Measurements from ENCODE around the gene BNIP2. TPM values are rescaled to one million over a fixed set of nuclear protein-coding genes. Genes with fewer than 3 reads are reported as not detected.
"Not testable (repeated sequence)": the region's sequence is repeated elsewhere in the genome, so short reads cannot be mapped to it uniquely, and the experiment has no call there.

BNIP2 gene
- total RNA-seq, 1 donor from 2014 or later: 50.1 TPM

GRCh38 chr15:59711451-59712243 lies 22.5 kb upstream of the BNIP2 start:
- H3K4me1 ChIP-seq (ENCODE audit: control insufficient read depth in 3 of 3, insufficient read depth in 3 of 3, low read length in 3 of 3): no peaks in the 10 kb centered on the region
- no peaks in the 10 kb centered on the region for H3K27me3 ChIP-seq (ENCODE audit: control insufficient read depth in 3 of 3, insufficient read depth in 3 of 3, low read length in 3 of 3)
- H3K27ac ChIP-seq (ENCODE audit: low read depth, low read length): no peak overlapping the region
- peaks cover 0 to 3% (median 2%) of the 10 kb centered on the region in 3 donors for H3K9me3 ChIP-seq (ENCODE audit: control insufficient read depth in 3 of 3, low read length in 3 of 3)
- H3K36me3 ChIP-seq (ENCODE audit: control insufficient read depth in 3 of 3, insufficient read depth in 3 of 3, low read length in 3 of 3): no peaks in the 10 kb centered on the region
- H3K9ac ChIP-seq (ENCODE audit: low read depth in 1 of 3, low read length in 3 of 3): no peak overlapping the region
- H3K4me3 ChIP-seq (ENCODE audit: low read length in 3 of 3): no peak overlapping the region

- no peak overlapping the region for H3K4me3 ChIP-seq (ENCODE audit: low read length in 3 of 3)
- no peaks in the 10 kb centered on the region for H3K36me3 ChIP-seq (ENCODE audit: control insufficient read depth in 3 of 3, insufficient read depth in 3 of 3, low read length in 3 of 3)
- no peaks in the 10 kb centered on the region for H3K4me1 ChIP-seq (ENCODE audit: control insufficient read depth in 3 of 3, insufficient read depth in 3 of 3, low read length in 3 of 3)
- no peak overlapping the region for H3K9ac ChIP-seq (ENCODE audit: low read depth in 1 of 3, low read length in 3 of 3)
- H3K27me3 ChIP-seq (ENCODE audit: control insufficient read depth in 3 of 3, insufficient read depth in 3 of 3, low read length in 3 of 3): no peaks in the 10 kb centered on the region
- H3K27ac ChIP-seq (ENCODE audit: low read depth, low read length): no peak overlapping the region
- peaks cover 0 to 3% (median 2%) of the 10 kb centered on the region in 3 donors for H3K9me3 ChIP-seq (ENCODE audit: control insufficient read depth in 3 of 3, low read length in 3 of 3)
Observed at GRCh38 chr15:59707619-59708018, 18.5 kb upstream of the BNIP2 start.

- Histone ChIP-seq H3K27ac (ENCODE audit: low read depth, low read length) (no peak overlapping the region), H3K4me1 (ENCODE audit: control insufficient read depth in 3 of 3, insufficient read depth in 3 of 3, low read length in 3 of 3) (no peaks in the 10 kb centered on the region)
Observed at GRCh38 chr15:59703979-59704796, 15.1 kb upstream of the BNIP2 start.

GRCh38 chr15:59702351-59702750 lies 13.2 kb upstream of the BNIP2 start:
- Histone ChIP-seq H3K4me1 (ENCODE audit: control insufficient read depth in 3 of 3, insufficient read depth in 3 of 3, low read length in 3 of 3) (no peaks in the 10 kb centered on the region), H3K36me3 (ENCODE audit: control insufficient read depth in 3 of 3, insufficient read depth in 3 of 3, low read length in 3 of 3) (no peaks in the 10 kb centered on the region), H3K9me3 (ENCODE audit: control insufficient read depth in 3 of 3, low read length in 3 of 3) (peaks cover 0 to 2% (median 0%) of the 10 kb centered on the region in 3 donors), H3K27me3 (ENCODE audit: control insufficient read depth in 3 of 3, insufficient read depth in 3 of 3, low read length in 3 of 3) (no peaks in the 10 kb centered on the region), H3K27ac (ENCODE audit: low read depth, low read length) (no peak overlapping the region), H3K9ac (ENCODE audit: low read depth in 1 of 3, low read length in 3 of 3) (no peak overlapping the region), H3K4me3 (ENCODE audit: low read length in 3 of 3) (no peak overlapping the region)

More at GRCh38 chr15:59703979-59704796, 15.1 kb upstream of the BNIP2 start:
- H3K9ac ChIP-seq (ENCODE audit: low read depth in 1 of 3, low read length in 3 of 3): no peak overlapping the region
- H3K27me3 ChIP-seq (ENCODE audit: control insufficient read depth in 3 of 3, insufficient read depth in 3 of 3, low read length in 3 of 3): no peaks in the 10 kb centered on the region
- peaks cover 0 to 3% (median 2%) of the 10 kb centered on the region in 3 donors for H3K9me3 ChIP-seq (ENCODE audit: control insufficient read depth in 3 of 3, low read length in 3 of 3)
- H3K36me3 ChIP-seq (ENCODE audit: control insufficient read depth in 3 of 3, insufficient read depth in 3 of 3, low read length in 3 of 3): no peaks in the 10 kb centered on the region
- H3K4me3 ChIP-seq (ENCODE audit: low read length in 3 of 3): no peak overlapping the region

DNA sequence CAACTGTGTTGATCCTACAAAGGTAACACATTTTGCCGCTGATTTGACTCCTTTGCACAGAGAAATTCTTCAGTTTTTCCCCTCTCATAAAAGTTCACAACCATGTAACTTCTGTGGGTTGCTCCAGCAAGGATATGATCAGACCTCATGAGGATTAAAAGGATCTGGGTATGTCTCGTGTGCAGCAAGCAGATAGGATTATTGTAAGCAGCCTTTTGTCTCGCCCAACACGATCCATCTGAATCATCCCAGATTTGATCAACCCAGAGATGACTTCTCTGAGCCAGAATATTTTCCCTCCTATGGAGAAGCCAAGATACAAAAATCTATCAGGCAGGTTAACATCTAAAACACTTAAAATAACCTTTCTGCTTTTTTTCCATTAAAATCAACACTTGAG lies 12.8 kb upstream of the BNIP2 start:
- Histone ChIP-seq H3K4me3 (ENCODE audit: low read length in 3 of 3) (no peak overlapping the region), H3K27me3 (ENCODE audit: control insufficient read depth in 3 of 3, insufficient read depth in 3 of 3, low read length in 3 of 3) (no peaks in the 10 kb centered on the region), H3K9ac (ENCODE audit: low read depth in 1 of 3, low read length in 3 of 3) (no peak overlapping the region), H3K36me3 (ENCODE audit: control insufficient read depth in 3 of 3, insufficient read depth in 3 of 3, low read length in 3 of 3) (no peaks in the 10 kb centered on the region), H3K9me3 (ENCODE audit: control insufficient read depth in 3 of 3, low read length in 3 of 3) (no peaks in the 10 kb centered on the region), H3K4me1 (ENCODE audit: control insufficient read depth in 3 of 3, insufficient read depth in 3 of 3, low read length in 3 of 3) (no peaks in the 10 kb centered on the region), H3K27ac (ENCODE audit: low read depth, low read length) (no peak overlapping the region)

DNA sequence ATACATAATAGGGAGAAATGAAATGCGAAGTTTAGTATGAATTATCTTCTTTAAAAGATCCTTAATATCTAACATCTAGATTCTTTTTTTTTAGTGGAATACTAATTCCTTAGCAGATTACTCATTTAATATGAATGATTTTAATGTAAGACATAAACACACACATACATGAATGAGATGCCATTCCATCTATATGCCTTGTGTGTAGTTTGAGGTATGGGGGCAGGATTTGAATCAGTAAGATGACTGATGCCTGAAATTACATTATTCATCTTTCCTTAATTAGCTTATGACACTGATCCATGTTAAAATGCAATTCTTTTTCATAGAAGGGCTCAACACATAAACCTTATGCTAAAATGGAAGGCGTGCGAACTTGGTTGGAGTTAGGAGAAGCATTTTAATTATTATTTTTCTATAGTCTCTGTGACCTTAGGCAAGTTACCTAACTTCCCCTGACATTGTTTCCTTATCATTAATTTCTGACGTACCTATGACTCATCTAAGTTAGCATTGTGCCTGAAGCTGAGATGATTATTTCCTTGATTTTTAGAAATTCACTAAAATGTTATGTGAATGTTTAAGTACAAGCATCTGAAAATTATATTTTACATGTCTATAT lies 10.8 kb upstream of the BNIP2 start:
- Histone ChIP-seq H3K4me1 (ENCODE audit: control insufficient read depth in 3 of 3, insufficient read depth in 3 of 3, low read length in 3 of 3) (no peaks in the 10 kb centered on the region), H3K27me3 (ENCODE audit: control insufficient read depth in 3 of 3, insufficient read depth in 3 of 3, low read length in 3 of 3) (no peaks in the 10 kb centered on the region), H3K9ac (ENCODE audit: low read depth in 1 of 3, low read length in 3 of 3) (no peak overlapping the region), H3K4me3 (ENCODE audit: low read length in 3 of 3) (no peak overlapping the region), H3K27ac (ENCODE audit: low read depth, low read length) (no peak overlapping the region), H3K36me3 (ENCODE audit: control insufficient read depth in 3 of 3, insufficient read depth in 3 of 3, low read length in 3 of 3) (no peaks in the 10 kb centered on the region), H3K9me3 (ENCODE audit: control insufficient read depth in 3 of 3, low read length in 3 of 3) (no peaks in the 10 kb centered on the region)

DNA sequence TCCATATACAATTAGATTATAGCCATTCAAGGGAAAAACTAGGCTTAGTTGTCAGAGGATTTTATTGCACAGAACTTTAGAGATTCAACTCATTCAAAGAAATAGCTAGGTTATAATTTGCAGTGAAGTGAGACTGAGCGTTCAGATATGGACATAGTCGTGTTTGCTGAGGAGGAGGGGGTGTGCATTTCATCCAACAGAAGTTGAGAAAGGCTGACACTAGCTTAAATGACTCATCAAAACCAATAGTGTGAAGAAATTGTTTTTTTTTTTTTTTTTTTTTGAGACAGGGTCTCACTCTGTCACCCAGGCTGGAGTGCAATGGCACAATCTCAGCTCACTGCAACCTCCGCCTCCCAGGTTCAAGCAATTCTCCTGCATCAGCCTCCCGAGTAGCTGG lies 8.9 kb upstream of the BNIP2 start:
- H3K9me3 ChIP-seq (ENCODE audit: control insufficient read depth in 3 of 3, low read length in 3 of 3); H3K4me1 ChIP-seq (ENCODE audit: control insufficient read depth in 3 of 3, insufficient read depth in 3 of 3, low read length in 3 of 3); H3K9ac ChIP-seq (ENCODE audit: low read depth in 1 of 3, low read length in 3 of 3); H3K36me3 ChIP-seq (ENCODE audit: control insufficient read depth in 3 of 3, insufficient read depth in 3 of 3, low read length in 3 of 3); H3K4me3 ChIP-seq (ENCODE audit: low read length in 3 of 3); H3K27ac ChIP-seq (ENCODE audit: low read depth, low read length); H3K27me3 ChIP-seq (ENCODE audit: control insufficient read depth in 3 of 3, insufficient read depth in 3 of 3, low read length in 3 of 3): not testable (repeated sequence)

DNA sequence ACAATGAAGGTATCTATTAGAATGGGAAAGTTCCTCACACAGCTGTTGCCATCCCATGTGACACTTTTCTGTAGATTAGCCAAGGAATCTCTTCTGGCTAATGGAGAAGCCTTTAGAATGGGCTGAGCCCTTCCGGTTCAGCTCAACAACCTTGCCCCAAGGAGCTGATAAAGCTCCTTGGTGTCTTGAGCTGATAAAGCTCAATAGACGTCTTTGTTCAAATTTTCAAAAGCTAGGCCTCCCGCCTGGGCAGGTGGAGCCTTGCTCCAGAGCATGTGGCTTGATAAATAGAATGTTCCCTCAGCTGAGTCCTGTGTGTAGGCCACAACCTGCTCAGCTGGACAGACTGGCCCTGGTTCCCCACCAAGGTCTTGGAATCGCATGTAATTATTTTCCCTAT lies 7.2 kb upstream of the BNIP2 start:
- Histone ChIP-seq H3K36me3 (ENCODE audit: control insufficient read depth in 3 of 3, insufficient read depth in 3 of 3, low read length in 3 of 3) (no peaks in the 10 kb centered on the region), H3K9me3 (ENCODE audit: control insufficient read depth in 3 of 3, low read length in 3 of 3) (no peaks in the 10 kb centered on the region), H3K27me3 (ENCODE audit: control insufficient read depth in 3 of 3, insufficient read depth in 3 of 3, low read length in 3 of 3) (no peaks in the 10 kb centered on the region), H3K4me1 (ENCODE audit: control insufficient read depth in 3 of 3, insufficient read depth in 3 of 3, low read length in 3 of 3) (no peaks in the 10 kb centered on the region), H3K27ac (ENCODE audit: low read depth, low read length) (no peak overlapping the region), H3K9ac (ENCODE audit: low read depth in 1 of 3, low read length in 3 of 3) (no peak overlapping the region), H3K4me3 (ENCODE audit: low read length in 3 of 3) (no peak overlapping the region)

- Histone ChIP-seq H3K4me3 (ENCODE audit: low read length in 3 of 3) (no peak overlapping the region), H3K9ac (ENCODE audit: low read depth in 1 of 3, low read length in 3 of 3) (no peak overlapping the region), H3K4me1 (ENCODE audit: control insufficient read depth in 3 of 3, insufficient read depth in 3 of 3, low read length in 3 of 3) (peaks cover 0 to 3% (median 0%) of the 10 kb centered on the region in 3 donors), H3K27ac (ENCODE audit: low read depth, low read length) (no peak overlapping the region), H3K36me3 (ENCODE audit: control insufficient read depth in 3 of 3, insufficient read depth in 3 of 3, low read length in 3 of 3) (no peaks in the 10 kb centered on the region), H3K9me3 (ENCODE audit: control insufficient read depth in 3 of 3, low read length in 3 of 3) (no peaks in the 10 kb centered on the region), H3K27me3 (ENCODE audit: control insufficient read depth in 3 of 3, insufficient read depth in 3 of 3, low read length in 3 of 3) (no peaks in the 10 kb centered on the region)
Observed at GRCh38 chr15:59694779-59695178, 5.7 kb upstream of the BNIP2 start.

Measured in skeletal muscle tissue (tissue), 4 donors.